HepG2 (cell line): ENCODE results near the gene RNLS. TPM values are rescaled to one million over a fixed set of nuclear protein-coding genes. Genes with fewer than 3 reads are reported as not detected.

Source experiments
- ATAC-seq: fragments of 200-7000 bp; cut with Tn5 transposase; 3 replicates; pipeline ENCODE4 v1.9.1; 2020; ENCODE audit warnings: mild to moderate bottlenecking, moderate library complexity
- BruUV-seq: library from RNA; stranded (reverse); fragments of 400-500 nt; replicated peaks from 2 replicates; lab custom pipeline; 2021; lab: Mats Ljungman, UMichigan
- CTCF ChIA-PET: fragments of 300-600 bp; formaldehyde crosslinking; extraction: SDS; loops from one replicate; lab custom pipeline; 2021; ENCODE audit warnings: low total read pairs, inconsistent platforms, low intra/inter-chr PET ratio; lab: Yijun Ruan, JAX
- POLR2A ChIA-PET: fragments of 350-600 bp; sonication (Branson Sonifier 250); formaldehyde crosslinking; loops from one replicate; lab custom pipeline; 2020; ENCODE audit warnings: antibody characterized with exemption, inconsistent platforms; lab: Yijun Ruan, JAX
- DNase-seq: peaks from one replicate; pipeline ENCODE4 v3.0.0-alpha.2; 2015; ENCODE audit warnings: low spot score
- FAIRE-seq: peaks from 3 replicates; lab custom pipeline; 2011; peaks lifted over from hg19 to GRCh38; lab: Jason Lieb, UNC
- H2AFZ ChIP-seq: one replicate; pipeline ENCODE4 v1.6.1; 2011; ENCODE audit warnings: low read length, inconsistent platforms
- H3K27ac ChIP-seq: fragments of 300-600 bp; 3 replicates; pipeline ENCODE4 v1.8.0; 2011; ENCODE audit warnings: mixed run types, mild to moderate bottlenecking, mixed read lengths, low read length, inconsistent platforms; ENCODE audit not compliant: insufficient read depth; ENCODE audit errors: extremely low read length
- H3K27me3 ChIP-seq, 2 experiments: fragments of 200-600 bp in 1 of 2; 2 replicates in 1 of 2; 3 replicates in 1 of 2; pipeline versions ENCODE4 v1.6.0 to v1.8.0; 2011; ENCODE audit warnings: low read length in 2 of 2, mild to moderate bottlenecking in 2 of 2, moderate library complexity in 2 of 2, inconsistent platforms in 1 of 2; ENCODE audit not compliant: insufficient read depth in 2 of 2, control insufficient read depth in 1 of 2
- H3K36me3 ChIP-seq, 2 experiments: fragments of 200-600 bp in 1 of 2; replicated peaks in 1 of 2; 2 replicates in 1 of 2; 3 replicates in 1 of 2; pipeline versions ENCODE4 v1.5.1 to v1.8.0; 2011; ENCODE audit warnings: low read length in 2 of 2, inconsistent platforms in 1 of 2; ENCODE audit not compliant: insufficient read depth in 2 of 2, control insufficient read depth in 1 of 2
- H3K4me1 ChIP-seq: 2 replicates; pipeline ENCODE4 v1.5.1; 2012; ENCODE audit warnings: low read length, inconsistent platforms; ENCODE audit not compliant: insufficient read depth
- H3K4me2 ChIP-seq: 2 replicates; pipeline ENCODE4 v1.6.0; 2011; ENCODE audit warnings: low read depth, low read length, inconsistent platforms
- H3K4me3 ChIP-seq, 3 experiments: fragments of 200-600 bp in 1 of 3; sonication (generic), shearing (Covaris generic) in 1 of 3; replicated peaks in 1 of 3; 2 replicates each; pipeline ENCODE4 v1.5.1; 2011 to 2016; ENCODE audit warnings: low read length in 3 of 3, inconsistent platforms in 2 of 3, low read depth in 2 of 3, mild to moderate bottlenecking in 2 of 3, control low read depth in 1 of 3, mixed read lengths in 1 of 3; ENCODE audit not compliant: insufficient read depth in 1 of 3
- H3K79me2 ChIP-seq: one replicate; pipeline ENCODE4 v1.6.1; 2011; ENCODE audit warnings: low read length, inconsistent platforms; ENCODE audit not compliant: insufficient read depth
- H3K9ac ChIP-seq: 2 replicates; pipeline ENCODE4 v1.6.0; 2011; ENCODE audit warnings: mild to moderate bottlenecking, low read depth, low read length, inconsistent platforms; ENCODE audit not compliant: insufficient read depth
- H3K9me3 ChIP-seq: 2 replicates; pipeline ENCODE4 v1.5.1; 2012; ENCODE audit warnings: mild to moderate bottlenecking, low read length
- H4K20me1 ChIP-seq: 2 replicates; pipeline ENCODE4 v1.6.0; 2011; ENCODE audit warnings: inconsistent platforms, mild to moderate bottlenecking, low read length, moderate library complexity; ENCODE audit not compliant: insufficient read depth
- CCDC6 ChIP-seq: sonication (generic); formaldehyde crosslinking; IDR thresholded peaks from 2 replicates; pipeline ENCODE4 v1.8.1; 2022; ENCODE audit warnings: mild to moderate bottlenecking, missing genetic modification reagents, moderate library complexity
- GABPB1 ChIP-seq: IDR thresholded peaks from 2 replicates; pipeline ENCODE4 v1.6.1; 2016; ENCODE audit warnings: mild to moderate bottlenecking, missing genetic modification reagents, moderate library complexity, missing compliant biosample characterization
- NFIC ChIP-seq: IDR thresholded peaks from 2 replicates; pipeline ENCODE4 v1.6.1; 2012; ENCODE audit warnings: mild to moderate bottlenecking, low read length, inconsistent platforms
- PAF1 ChIP-seq: IDR thresholded peaks from 2 replicates; pipeline ENCODE4 v1.6.1; 2016; ENCODE audit warnings: missing genetic modification reagents, missing compliant biosample characterization
- TBL1XR1 ChIP-seq: fragments of 150-350 bp; IDR thresholded peaks from 2 replicates; pipeline ENCODE4 v1.6.1; 2014; ENCODE audit warnings: borderline replicate concordance, low read length; ENCODE audit not compliant: partially characterized antibody
- YY1 ChIP-seq: IDR thresholded peaks from 2 replicates; pipeline ENCODE4 v1.6.1; 2011; ENCODE audit warnings: low read length, low read depth, moderate library complexity, mild to moderate bottlenecking; ENCODE audit not compliant: insufficient read depth, insufficient replicate concordance
- ZBTB42 ChIP-seq: sonication (generic); formaldehyde crosslinking; IDR thresholded peaks from 2 replicates; pipeline ENCODE4 v1.5.0; 2020; ENCODE audit warnings: mild to moderate bottlenecking, missing genetic modification reagents
- ZMAT3 ChIP-seq: sonication (generic); formaldehyde crosslinking; conservative IDR thresholded peaks from 2 replicates; pipeline ENCODE4 v1.7.0; 2021; ENCODE audit warnings: missing genetic modification reagents
- ZNF484 ChIP-seq: sonication (generic); formaldehyde crosslinking; IDR thresholded peaks from 2 replicates; pipeline ENCODE4 v1.5.1; 2020; ENCODE audit warnings: mild to moderate bottlenecking, low read depth, missing genetic modification reagents, borderline replicate concordance
- ZNF709 ChIP-seq: sonication (generic); formaldehyde crosslinking; IDR thresholded peaks from 2 replicates; pipeline ENCODE4 v1.5.0; 2020; ENCODE audit warnings: mild to moderate bottlenecking, missing genetic modification reagents
- WGBS: methylation state at CpG from one replicate; pipeline ENCODE4 v1.1.6; 2017; ENCODE audit warnings: low lambda C conversion rate; 5-methylcytosine and 5-hydroxymethylcytosine counted together
- in situ Hi-C: cut with HindIII; loops from 2 replicates; pipeline ENCODE4 v1.10.0; 2017; ENCODE audit warnings: low pct_unique_long_range_greater_than_20kb; ENCODE audit not compliant: extremely low pct_ligation_motif_present
- intact Hi-C: fragments of 100-400 bp; cut with micrococcal nuclease; formaldehyde crosslinking; loops from one replicate; pipeline ENCODE4 v1.10.0; 2022; ENCODE audit not compliant: unreplicated experiment
- polyA plus RNA-seq, 8 experiments: library from polyadenylated mRNA; depleted of rRNA in 3 of 8; stranded (reverse) in 7 of 8; unstranded in 1 of 8; fragments of >200 nt; fragmentation: Illumina TruSeq in 4 of 8; extraction: Trizol in 4 of 8; gene quantifications; 2 replicates each; pipeline versions ENCODE4 v1.2.1 to v1.2.3, GENCODE V29; 2011 to 2016; ENCODE audit warnings: low read depth in 4 of 8, missing spikeins in 1 of 8, mixed read lengths in 1 of 8; ENCODE audit not compliant: insufficient read depth in 1 of 8
- total RNA-seq, 5 experiments: library from RNA; depleted of rRNA; stranded (reverse); fragments of >200 nt; fragmentation: Illumina TruSeq; extraction: Trizol; gene quantifications; 2 replicates each; pipeline ENCODE4 v1.2.3, GENCODE V29; 2016; ENCODE audit warnings: low read depth in 1 of 5
- TF ChIP-seq, protein P1 (sequence below): sonication (generic); formaldehyde crosslinking; IDR thresholded peaks from 2 replicates; pipeline ENCODE4 v1.4.0; 2020; ENCODE audit warnings: mild to moderate bottlenecking, missing genetic modification reagents
- TF ChIP-seq, protein P2 (sequence below): IDR thresholded peaks from 2 replicates; pipeline ENCODE4 v1.6.1; 2018; ENCODE audit warnings: missing genetic modification reagents, mild to moderate bottlenecking, missing compliant biosample characterization

Gene RNLS
- total and polyA plus RNA-seq, 2 of the 13 experiments (the other 11 are each of a cell fraction or from before 2014, with no cell fraction given): not detected

GRCh38 chr10:88415533-88416130 is 167.5 kb downstream of the RNLS start:
- intact Hi-C loops (no loop called here), in situ Hi-C loops (no loop called here)
- no peaks in the 10 kb centered on the region for H4K20me1 ChIP-seq
- FAIRE-seq (no peak), ATAC-seq (no peak), DNase-seq (no peak)
- H3K9ac ChIP-seq: no peak overlapping the region
- no peaks in the 10 kb centered on the region for H3K9me3 ChIP-seq
- no peaks in the 10 kb centered on the region for H3K36me3 ChIP-seq
- no TSS peak for BruUV-seq
- H2AFZ ChIP-seq: no peak overlapping the region
- H3K4me3 ChIP-seq: no peak overlapping the region
- POLR2A ChIA-PET: no interaction called here
- TF ChIP-seq ZBTB42: no peak
- TF ChIP-seq CCDC6 (CRISPR knock-in tag): no peak
- no peak for TF ChIP-seq ZNF484
- TF ChIP-seq, protein P1, sequence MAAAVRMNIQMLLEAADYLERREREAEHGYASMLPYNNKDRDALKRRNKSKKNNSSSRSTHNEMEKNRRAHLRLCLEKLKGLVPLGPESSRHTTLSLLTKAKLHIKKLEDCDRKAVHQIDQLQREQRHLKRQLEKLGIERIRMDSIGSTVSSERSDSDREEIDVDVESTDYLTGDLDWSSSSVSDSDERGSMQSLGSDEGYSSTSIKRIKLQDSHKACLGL (CRISPR knock-in tag): no peak
- no peaks in the 10 kb centered on the region for H3K27me3 ChIP-seq
- 6% methylated on average over 1 of the region's 1 CpG for WGBS
- no peak overlapping the region for H3K27ac ChIP-seq
- CTCF ChIA-PET: no interaction called here
- H3K79me2 ChIP-seq: no peaks in the 10 kb centered on the region
- H3K4me1 ChIP-seq: no peaks in the 10 kb centered on the region
- H3K4me2 ChIP-seq: no peak overlapping the region

DNA sequence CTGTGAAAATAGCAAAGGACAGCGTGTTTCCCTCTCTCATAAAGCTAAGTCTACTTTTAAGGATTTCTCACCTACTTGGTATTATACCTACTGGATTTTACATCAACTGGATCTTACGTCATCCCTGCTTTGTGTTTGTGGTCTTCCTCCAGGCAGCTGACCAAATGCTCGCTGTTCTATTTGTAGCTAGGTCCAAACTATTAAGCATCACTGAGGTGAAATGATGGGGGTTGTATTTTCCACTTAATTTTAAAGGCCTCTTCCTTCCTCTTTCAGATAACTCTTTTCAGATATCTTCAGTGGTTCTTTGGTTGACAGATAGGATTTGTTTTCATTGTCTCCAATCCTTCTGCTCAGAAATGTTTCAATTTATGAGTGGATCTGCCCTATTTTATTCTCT is 169.7 kb downstream of the RNLS start:
- Histone ChIP-seq H4K20me1 (no peaks in the 10 kb centered on the region), H3K27ac (no peak overlapping the region), H3K4me2 (no peak overlapping the region), H3K9ac (no peak overlapping the region), H3K4me3 (no peak overlapping the region), H3K79me2 (no peaks in the 10 kb centered on the region), H3K4me1 (no peaks in the 10 kb centered on the region), H2AFZ (no peak overlapping the region), H3K27me3 (no peaks in the 10 kb centered on the region), H3K9me3 (no peaks in the 10 kb centered on the region), H3K36me3 (no peaks in the 10 kb centered on the region)
- BruUV-seq: no TSS peak
- TF ChIP-seq ZNF709 (CRISPR knock-in tag) (no peak), NFIC (no peak), TBL1XR1 (no peak), GABPB1 (CRISPR knock-in tag) (no peak), PAF1 (no peak), ZMAT3 (no peak), YY1 (no peak)
- TF ChIP-seq, protein P2, sequence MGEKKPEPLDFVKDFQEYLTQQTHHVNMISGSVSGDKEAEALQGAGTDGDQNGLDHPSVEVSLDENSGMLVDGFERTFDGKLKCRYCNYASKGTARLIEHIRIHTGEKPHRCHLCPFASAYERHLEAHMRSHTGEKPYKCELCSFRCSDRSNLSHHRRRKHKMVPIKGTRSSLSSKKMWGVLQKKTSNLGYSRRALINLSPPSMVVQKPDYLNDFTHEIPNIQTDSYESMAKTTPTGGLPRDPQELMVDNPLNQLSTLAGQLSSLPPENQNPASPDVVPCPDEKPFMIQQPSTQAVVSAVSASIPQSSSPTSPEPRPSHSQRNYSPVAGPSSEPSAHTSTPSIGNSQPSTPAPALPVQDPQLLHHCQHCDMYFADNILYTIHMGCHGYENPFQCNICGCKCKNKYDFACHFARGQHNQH: no peak
- in situ Hi-C loops (no loop called here), intact Hi-C loops (no loop called here)
- FAIRE-seq (no peak), DNase-seq (no peak), ATAC-seq (no peak)
- CTCF ChIA-PET: no interaction called here
- 29% methylated on average over 3 of the region's 3 CpGs for WGBS
- POLR2A ChIA-PET: no interaction called here
